IPS DF 19.7 (cell line): ENCODE data around the gene TENT4A.

Source experiments
- DNase-seq: peaks from one replicate; pipeline ENCODE4 v3.0.0-alpha.2; 2013; ENCODE audit warnings: low read depth, low spot score

TENT4A gene

GRCh38 chr5:6700074-6700684, 13.1 kb upstream of the TENT4A start:
- no peak for DNase-seq

- no peak for DNase-seq
Observed at GRCh38 chr5:6700685-6701355, 12.4 kb upstream of the TENT4A start.

GRCh38 chr5:6701491-6701890, 11.7 kb upstream of the TENT4A start:
- no peak for DNase-seq

- no peak for DNase-seq
Observed at GRCh38 chr5:6702633-6703032, 10.6 kb upstream of the TENT4A start.

- no peak for DNase-seq
Observed at GRCh38 chr5:6703806-6704205, 9.4 kb upstream of the TENT4A start.

DNA sequence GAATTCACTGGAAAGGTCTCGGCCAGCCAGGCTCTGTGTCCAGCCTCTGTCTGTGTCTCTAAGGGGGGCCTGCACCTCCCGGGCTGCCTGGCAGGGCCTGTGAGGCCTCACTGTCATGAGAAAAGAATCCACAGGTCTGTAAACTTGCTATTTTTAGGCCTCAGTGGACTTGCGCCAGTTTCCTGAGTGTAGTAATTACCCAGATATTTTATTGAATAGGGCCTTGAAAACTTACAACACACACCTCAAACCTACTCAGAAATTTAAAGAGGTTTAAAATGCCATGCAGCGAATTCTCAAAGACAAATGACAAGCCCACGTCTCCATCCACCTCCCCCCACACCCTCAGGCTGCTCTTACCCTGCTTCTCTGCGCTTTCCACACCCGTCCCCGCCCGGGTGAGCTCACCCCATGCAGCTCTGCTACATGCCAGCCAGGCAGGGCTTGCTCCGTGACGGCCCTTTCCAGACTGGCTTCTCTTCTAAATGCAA, 8.8 kb upstream of the TENT4A start:
- no peak for DNase-seq

DNA sequence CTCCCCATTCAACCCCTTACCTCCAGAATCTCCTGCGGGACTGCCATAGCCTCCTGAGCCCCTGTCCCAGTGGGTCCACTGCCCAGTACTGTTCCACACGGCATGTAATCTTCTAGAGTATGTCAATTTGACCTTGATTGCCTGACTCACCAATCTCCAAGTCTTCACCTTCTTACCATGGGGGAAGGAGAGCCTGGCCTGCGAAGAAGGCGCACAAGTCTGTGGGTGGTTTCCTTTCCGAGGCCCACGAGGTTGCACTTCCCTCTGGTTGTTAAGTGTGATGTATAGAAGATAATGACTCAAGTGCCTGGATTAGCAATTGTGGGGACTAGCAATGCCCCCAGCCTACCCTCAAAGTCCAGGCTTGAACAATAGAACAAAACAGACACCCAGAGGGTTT, 8.1 kb upstream of the TENT4A start:
- no peak for DNase-seq

DNA sequence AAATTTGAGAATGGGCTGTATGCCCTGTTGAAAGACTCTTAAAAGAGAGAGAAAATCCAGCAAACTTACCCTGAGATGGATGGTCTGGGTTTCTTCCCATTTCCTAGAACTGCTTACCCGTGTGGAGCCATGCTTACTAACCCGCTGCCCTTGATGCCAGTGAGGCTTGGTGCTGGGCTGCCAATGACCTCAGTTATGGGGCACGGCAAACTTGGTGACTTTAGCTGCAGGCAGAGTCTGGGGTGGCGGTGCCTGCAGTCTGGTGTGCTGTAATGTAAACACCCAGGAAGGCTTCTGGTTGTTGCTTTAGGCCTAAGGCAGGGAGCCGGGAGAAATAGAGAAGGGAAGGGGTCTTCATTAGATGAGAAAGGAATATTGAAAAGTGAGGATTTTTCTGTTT, 7.3 kb upstream of the TENT4A start:
- no peak for DNase-seq

DNA sequence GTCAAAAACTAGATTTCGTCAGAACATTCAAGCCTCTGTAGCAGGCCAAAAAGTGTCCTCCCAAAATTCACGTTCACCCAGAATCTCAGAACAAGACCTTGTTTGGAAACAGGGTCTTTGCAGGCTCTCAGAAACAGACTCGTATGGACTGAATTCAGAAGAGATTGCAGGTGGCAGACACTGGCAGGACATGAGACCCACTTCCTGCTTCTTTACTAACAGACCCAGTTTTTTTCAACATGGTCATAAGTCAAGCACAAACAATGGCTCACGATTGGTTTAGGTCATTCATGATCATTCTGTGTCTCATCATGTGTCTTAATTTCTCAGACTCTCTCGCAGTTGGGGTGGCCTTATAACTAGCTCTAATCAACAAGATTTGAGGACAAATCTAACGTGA, 5.4 kb upstream of the TENT4A start:
- DNase-seq, result no peak

GRCh38 chr5:6708814-6709213, 4.4 kb upstream of the TENT4A start:
- no peak for DNase-seq

- no peak for DNase-seq
Observed at GRCh38 chr5:6710070-6710469, 3.2 kb upstream of the TENT4A start.

GRCh38 chr5:6710551-6711318, 2.5 kb upstream of the TENT4A start:
- no peak for DNase-seq

DNA sequence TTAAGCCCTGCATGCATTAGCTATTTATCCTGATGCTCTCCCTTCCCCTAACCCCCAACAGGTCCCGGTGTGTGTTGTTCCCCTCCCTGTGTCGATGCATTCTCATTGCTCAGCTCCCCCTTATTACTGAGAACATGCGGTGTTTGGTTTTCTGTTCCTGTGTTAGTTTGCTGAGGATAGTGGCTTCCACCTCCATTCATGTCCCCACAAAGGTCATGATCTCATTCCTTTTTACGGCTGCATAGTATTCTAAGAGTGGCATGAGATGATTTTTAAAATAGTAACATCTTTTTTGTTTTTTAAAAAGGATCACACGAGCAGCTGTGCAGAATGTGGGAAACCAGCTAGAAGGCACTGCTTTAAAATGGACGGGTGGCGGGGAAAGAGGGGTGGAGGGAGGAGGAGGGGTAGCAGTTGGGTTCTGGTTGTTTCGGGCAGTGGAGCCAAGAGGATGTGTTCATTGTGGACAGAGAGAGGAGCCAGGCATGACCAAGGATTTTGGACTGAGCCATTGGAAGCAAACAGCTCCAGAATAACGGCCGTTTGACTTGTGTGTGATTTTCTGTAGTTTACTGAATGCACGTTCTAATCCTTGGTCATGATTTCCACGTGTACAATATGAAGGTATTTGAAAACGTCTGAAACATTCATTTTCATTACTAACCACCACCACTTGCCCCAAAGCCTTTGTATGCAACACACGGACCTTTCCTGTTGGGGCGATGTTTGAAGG, 1.7 kb upstream of the TENT4A start:
- no peak for DNase-seq

GRCh38 chr5:6712142-6712576, 1.1 kb upstream of the TENT4A start:
- DNase-seq, result no peak

DNA sequence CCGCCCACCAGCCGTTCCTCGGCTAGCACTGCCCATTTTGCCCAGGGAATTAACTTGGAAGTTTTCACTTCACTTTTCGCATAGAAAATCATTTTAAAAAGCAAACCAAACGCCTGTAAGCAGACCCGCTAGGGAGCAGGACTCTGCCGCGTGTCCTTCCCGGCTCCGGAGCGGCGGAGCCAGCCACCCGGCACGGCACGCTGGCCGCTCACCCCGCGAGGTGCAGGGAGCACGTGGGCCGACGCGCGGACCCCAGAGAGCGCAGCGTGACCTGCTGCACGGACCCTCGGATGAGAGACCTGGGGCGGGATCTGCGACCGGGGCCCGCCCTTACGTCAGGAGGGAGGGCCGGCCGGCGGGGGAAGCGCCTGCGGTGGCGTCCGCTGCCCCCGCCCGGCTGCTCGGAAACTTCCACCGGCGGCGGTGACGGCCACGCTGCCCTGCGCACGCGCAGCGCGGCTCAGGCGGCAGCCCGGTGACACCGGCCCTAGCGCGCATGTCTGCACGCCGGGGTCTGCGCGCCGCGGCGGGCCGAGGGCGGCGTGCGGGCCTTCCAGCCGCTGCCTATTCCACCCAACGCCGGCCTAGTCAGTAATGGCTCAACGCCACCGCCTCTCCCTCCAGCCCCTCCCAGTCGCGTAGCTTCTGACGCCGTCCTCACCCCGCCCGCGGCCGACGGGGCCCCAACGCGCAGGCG, 507 bp upstream of the TENT4A start:
- DNase-seq, result peak; percentile 56

GRCh38 chr5:6714226-6715041, 1.2 kb downstream of the TENT4A start:
- DNase-seq, result no peak

- DNase-seq, result no peak
Observed at GRCh38 chr5:6715271-6715670, 2.0 kb downstream of the TENT4A start.

DNA sequence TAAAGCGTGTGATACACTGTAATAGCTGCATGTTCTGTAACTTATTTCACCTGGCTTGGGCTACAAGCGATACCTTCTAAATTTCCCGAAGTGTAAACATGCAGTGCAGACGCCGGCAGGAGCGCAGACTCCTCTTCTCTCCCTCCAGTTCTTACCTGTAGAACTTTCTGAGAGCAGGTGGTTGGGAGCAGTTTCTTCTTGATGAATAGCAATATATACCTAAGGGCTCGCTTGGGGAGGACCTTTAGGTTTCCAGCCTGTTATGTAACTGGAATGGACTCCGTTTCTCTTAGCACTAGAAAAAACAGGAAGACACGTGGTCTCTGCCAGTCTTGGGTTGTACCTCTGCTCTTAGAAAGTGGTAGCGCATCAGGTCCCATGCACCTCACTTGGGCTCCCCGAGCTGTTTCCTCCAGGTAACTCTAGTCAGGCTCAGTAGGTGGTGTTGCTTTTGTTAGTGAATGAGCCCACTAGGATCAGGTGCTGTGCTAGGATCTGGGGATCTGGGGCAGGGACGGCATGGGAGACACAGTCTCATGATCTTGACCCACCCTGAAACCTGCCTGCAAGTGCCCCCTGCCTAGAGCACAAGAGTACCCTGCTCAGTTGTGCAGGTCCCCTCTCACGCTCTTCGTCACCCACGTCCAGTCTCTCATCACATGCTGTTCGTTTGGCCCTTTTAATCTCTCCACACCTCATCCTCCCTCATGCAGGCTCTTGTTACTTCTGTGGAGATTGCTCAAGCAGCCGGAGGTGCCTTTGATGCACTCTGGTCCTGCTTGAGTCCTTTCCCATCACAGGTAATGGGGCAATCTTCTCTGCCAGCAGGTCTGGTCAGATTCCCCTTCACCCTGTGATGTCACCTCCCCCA, 2.8 kb downstream of the TENT4A start:
- DNase-seq, result no peak

DNA sequence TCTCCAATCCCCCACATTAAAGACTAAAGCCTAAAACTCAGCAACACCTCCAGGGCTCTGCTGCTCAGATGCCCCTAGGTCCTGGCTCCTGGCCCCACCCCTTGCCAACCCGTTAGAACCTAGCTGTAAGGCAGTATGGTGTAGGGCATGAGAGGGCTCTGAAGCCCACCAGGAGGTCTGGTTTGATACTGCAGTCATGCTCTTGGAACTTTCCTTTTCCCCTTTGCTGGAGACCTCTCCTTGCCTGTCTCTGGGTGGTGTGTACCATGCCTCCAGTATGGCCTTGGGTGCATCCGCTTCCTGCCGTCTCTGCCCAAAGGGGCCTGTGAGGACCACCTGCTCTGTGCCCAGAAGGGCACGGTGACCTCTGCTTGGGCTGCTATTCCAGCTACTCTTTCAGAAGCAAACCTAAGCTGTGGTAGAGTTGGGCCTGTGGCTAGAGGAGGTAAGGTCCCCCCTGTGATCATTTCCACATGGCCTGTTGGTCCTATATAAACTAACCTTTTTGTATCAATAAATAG, 3.5 kb downstream of the TENT4A start:
- DNase-seq, result no peak
